ELR (cell line): ENCODE measurements around the gene RERE.
"Not testable (repeated sequence)": the region's sequence is repeated elsewhere in the genome, so short reads cannot be mapped to it uniquely, and the experiment has no call there.

Source experiments
- DNase-seq: peaks from one replicate; pipeline ENCODE4 v3.0.0-alpha.2; 2015; ENCODE audit warnings: low read depth

RERE gene

GRCh38 chr1:8448911-8449661, 368.4 kb downstream of the RERE start:
- peak; percentile 47 for DNase-seq

GRCh38 chr1:8448505-8448904, 368.9 kb downstream of the RERE start:
- not testable (repeated sequence) for DNase-seq

GRCh38 chr1:8447616-8448150, 369.8 kb downstream of the RERE start:
- no peak for DNase-seq

- DNase-seq: not testable (repeated sequence)
Measured at GRCh38 chr1:8446119-8446518, 371.3 kb downstream of the RERE start.

- DNase-seq: peak; percentile 32
Measured at GRCh38 chr1:8443558-8444194, 373.8 kb downstream of the RERE start.

GRCh38 chr1:8441426-8441825, 376.0 kb downstream of the RERE start:
- DNase-seq: no peak

- DNase-seq: peak; percentile 26
Measured at GRCh38 chr1:8439015-8439702, 378.3 kb downstream of the RERE start.

- DNase-seq: no peak
Measured at GRCh38 chr1:8438489-8438888, 379.0 kb downstream of the RERE start.

- no peak for DNase-seq
Measured at GRCh38 chr1:8437347-8437746, 380.1 kb downstream of the RERE start.

GRCh38 chr1:8435569-8436071, 381.8 kb downstream of the RERE start:
- no peak for DNase-seq

- no peak for DNase-seq
Measured at GRCh38 chr1:8434101-8434500, 383.3 kb downstream of the RERE start.

- no peak for DNase-seq
Measured at GRCh38 chr1:8431784-8432183, 385.7 kb downstream of the RERE start.

- no peak for DNase-seq
Measured at GRCh38 chr1:8431019-8431418, 386.4 kb downstream of the RERE start.

- no peak for DNase-seq
Measured at GRCh38 chr1:8430476-8430875, 387.0 kb downstream of the RERE start.

- no peak for DNase-seq
Measured at GRCh38 chr1:8429549-8430110, 387.8 kb downstream of the RERE start.

- no peak for DNase-seq
Measured at GRCh38 chr1:8428441-8428840, 389.0 kb downstream of the RERE start.

GRCh38 chr1:8427986-8428385, 389.5 kb downstream of the RERE start:
- no peak for DNase-seq

- no peak for DNase-seq
Measured at GRCh38 chr1:8427493-8427892, 389.9 kb downstream of the RERE start.

- no peak for DNase-seq
Measured at GRCh38 chr1:8426996-8427395, 390.4 kb downstream of the RERE start.

GRCh38 chr1:8425781-8426161, 391.7 kb downstream of the RERE start:
- DNase-seq: no peak

- DNase-seq: no peak
Measured at GRCh38 chr1:8425150-8425780, 392.2 kb downstream of the RERE start.

- DNase-seq: no peak
Measured at GRCh38 chr1:8424539-8425116, 392.8 kb downstream of the RERE start.
